Bronchial epithelial cell (primary cell): ENCODE results near the gene RPS6KA2. TPM values are rescaled to one million over a fixed set of nuclear protein-coding genes. Genes with fewer than 3 reads are reported as not detected.
"Not testable (repeated sequence)": the region's sequence is repeated elsewhere in the genome, so short reads cannot be mapped to it uniquely, and the experiment has no call there.

Experiments
- DNase-seq: peaks from one replicate; pipeline ENCODE4 v3.0.0-alpha.2; 2010; ENCODE audit warnings: low read depth
- FAIRE-seq: peaks from 2 replicates; lab custom pipeline; 2011; peaks lifted over from hg19 to GRCh38; lab: Jason Lieb, UNC
- H3K27me3 ChIP-seq: 2 replicates; pipeline ENCODE4 v1.5.1; 2011; ENCODE audit warnings: low read length; ENCODE audit not compliant: control insufficient read depth, insufficient read depth
- H3K36me3 ChIP-seq: 2 replicates; pipeline ENCODE4 v1.5.1; 2011; ENCODE audit warnings: low read length; ENCODE audit not compliant: control insufficient read depth, insufficient read depth
- H3K4me3 ChIP-seq: 2 replicates; pipeline ENCODE4 v1.5.1; 2011; ENCODE audit warnings: mild to moderate bottlenecking, low read depth, low read length, control low read depth
- total RNA-seq: library from RNA; depleted of rRNA; stranded (reverse); fragments of >200 nt; gene quantifications from 2 replicates; pipeline ENCODE4 v1.2.1, GENCODE V29; 2014
- TF ChIP-seq, protein P1 (sequence below): IDR thresholded peaks from 2 replicates; pipeline ENCODE4 v1.5.1; 2011; ENCODE audit warnings: mild to moderate bottlenecking, moderate library complexity, low read length, control low read depth, inconsistent platforms; ENCODE audit not compliant: insufficient read depth, severe bottlenecking

The RPS6KA2 gene
- total RNA-seq, 1 donor from 2014 or later: 42.6 TPM

DNA sequence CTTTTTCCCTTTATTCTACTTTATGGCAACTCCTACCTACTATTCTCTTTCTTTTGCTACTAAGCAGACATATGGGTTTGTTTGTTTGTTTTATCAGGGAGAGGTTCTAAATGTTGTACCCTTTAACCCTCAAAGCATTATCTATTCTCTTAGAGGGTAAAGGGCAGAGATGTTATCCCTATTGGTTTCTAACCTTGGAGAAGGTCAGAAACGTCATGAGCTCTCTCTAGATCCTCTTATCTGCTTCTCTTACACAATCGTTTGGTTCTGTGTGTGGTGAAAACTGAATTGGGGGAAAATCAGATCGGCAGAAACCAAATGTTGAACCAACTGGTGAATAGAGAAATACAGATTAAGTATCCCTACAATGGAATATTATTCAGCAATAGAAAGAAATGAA is 237.9 kb downstream of the RPS6KA2 start:
- no peak for DNase-seq
- FAIRE-seq: no peak
- Histone ChIP-seq H3K27me3 (no peaks in the 10 kb centered on the region), H3K36me3 (no peaks in the 10 kb centered on the region), H3K4me3 (no peak overlapping the region)
- TF ChIP-seq, protein P1, sequence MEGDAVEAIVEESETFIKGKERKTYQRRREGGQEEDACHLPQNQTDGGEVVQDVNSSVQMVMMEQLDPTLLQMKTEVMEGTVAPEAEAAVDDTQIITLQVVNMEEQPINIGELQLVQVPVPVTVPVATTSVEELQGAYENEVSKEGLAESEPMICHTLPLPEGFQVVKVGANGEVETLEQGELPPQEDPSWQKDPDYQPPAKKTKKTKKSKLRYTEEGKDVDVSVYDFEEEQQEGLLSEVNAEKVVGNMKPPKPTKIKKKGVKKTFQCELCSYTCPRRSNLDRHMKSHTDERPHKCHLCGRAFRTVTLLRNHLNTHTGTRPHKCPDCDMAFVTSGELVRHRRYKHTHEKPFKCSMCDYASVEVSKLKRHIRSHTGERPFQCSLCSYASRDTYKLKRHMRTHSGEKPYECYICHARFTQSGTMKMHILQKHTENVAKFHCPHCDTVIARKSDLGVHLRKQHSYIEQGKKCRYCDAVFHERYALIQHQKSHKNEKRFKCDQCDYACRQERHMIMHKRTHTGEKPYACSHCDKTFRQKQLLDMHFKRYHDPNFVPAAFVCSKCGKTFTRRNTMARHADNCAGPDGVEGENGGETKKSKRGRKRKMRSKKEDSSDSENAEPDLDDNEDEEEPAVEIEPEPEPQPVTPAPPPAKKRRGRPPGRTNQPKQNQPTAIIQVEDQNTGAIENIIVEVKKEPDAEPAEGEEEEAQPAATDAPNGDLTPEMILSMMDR: no peak

DNA sequence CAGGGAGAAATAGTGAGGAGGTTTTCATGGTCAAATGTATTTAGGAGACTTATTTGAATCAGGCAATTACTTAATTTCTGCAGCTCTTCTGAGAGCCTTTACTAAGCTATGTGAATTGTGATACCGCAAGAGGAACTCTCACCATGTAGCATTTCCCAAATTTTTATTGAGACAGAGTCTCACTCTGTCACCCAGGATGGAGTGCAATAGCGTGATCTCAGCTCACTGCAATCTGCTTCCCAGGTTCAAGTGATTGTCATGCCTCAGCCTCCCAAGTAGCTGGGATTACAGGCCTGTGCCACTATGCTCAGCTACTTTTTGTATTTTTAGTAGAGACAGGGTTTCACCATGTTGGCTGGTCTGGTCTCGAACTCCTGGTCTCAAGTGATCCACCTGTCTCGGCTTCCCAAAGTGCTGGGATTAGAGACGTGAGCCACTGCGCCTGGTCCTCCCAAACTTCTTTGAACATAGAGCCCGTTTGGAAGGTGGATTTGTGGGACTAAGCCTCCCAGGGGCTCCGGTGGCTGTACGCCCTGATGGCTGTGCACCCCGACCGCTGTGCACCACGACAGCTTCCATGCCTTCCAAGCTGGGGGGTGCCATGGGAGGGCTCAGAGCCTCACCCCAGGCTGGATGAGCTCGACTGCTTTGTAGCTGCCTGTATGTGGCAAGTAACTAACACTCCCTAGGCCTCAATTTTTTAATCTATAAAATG is 238.6 kb downstream of the RPS6KA2 start:
- TF ChIP-seq, protein P1: no peak
- no peaks in the 10 kb centered on the region for H3K36me3 ChIP-seq
- no peaks in the 10 kb centered on the region for H3K27me3 ChIP-seq
- FAIRE-seq (no peak), DNase-seq (no peak)
- H3K4me3 ChIP-seq: no peak overlapping the region

DNA sequence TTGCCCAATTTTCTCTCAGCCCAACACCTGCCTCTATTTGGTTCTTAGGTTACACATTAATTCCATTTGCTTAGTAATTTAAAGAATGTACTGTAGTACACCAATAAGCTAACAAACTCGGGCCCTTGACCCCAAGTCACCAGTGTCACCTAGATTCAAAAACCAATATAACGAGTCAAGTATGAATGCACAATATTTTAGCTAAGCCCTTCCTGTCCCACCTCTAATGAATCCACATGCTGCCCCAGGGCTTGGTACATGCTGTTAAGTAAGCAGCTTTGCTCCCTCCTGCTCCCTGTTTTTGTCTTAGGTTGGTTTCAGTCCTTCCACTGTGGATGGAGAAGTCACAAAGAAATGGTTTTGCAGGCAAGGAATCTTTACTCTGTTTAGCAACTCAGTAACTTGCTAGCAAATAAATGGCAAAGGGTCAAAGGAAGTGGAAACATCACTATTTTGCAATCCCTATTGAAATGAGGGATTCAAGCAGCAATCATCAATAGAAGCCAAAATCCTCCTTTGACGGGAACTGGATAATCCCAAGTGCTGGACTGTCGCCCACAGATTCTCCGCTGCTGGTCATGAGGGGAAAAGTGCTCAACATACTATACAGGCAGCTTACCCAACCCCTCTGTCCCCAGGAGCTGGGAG is 239.3 kb downstream of the RPS6KA2 start:
- no peak overlapping the region for H3K4me3 ChIP-seq
- DNase-seq (no peak), FAIRE-seq (peak; percentile 7)
- TF ChIP-seq, protein P1: no peak
- H3K36me3 ChIP-seq: no peaks in the 10 kb centered on the region
- no peaks in the 10 kb centered on the region for H3K27me3 ChIP-seq

DNA sequence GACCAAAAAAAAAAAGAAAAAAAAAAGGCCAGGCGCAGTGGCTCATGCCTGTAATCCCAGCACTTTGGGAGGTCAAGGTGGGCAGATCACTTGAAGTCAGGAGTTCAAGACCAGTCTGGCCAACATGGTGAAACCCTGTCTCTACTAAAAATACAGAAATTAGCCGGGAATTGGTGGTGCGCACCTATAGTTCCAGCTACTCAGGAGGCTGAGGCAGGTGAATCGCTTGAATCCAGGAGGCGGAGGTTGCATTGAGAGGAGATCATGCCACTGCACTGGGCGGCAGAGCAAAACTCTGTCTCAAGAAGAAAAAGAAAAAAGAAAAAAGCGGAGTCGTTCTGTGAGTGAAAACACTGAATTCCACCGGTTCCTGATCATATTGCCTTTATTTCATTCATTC is 240.0 kb downstream of the RPS6KA2 start:
- DNase-seq, H3K36me3 ChIP-seq, FAIRE-seq, H3K4me3 ChIP-seq, H3K27me3 ChIP-seq: not testable (repeated sequence)

GRCh38 chr6:166386111-166386510 is 240.9 kb downstream of the RPS6KA2 start:
- no peak for FAIRE-seq
- Histone ChIP-seq H3K4me3 (no peak overlapping the region), H3K36me3 (no peaks in the 10 kb centered on the region), H3K27me3 (no peaks in the 10 kb centered on the region)
- no peak for DNase-seq
- TF ChIP-seq, protein P1: no peak

GRCh38 chr6:166383802-166384363 is 243.2 kb downstream of the RPS6KA2 start:
- not testable (repeated sequence) for DNase-seq, H3K36me3 ChIP-seq, H3K27me3 ChIP-seq, FAIRE-seq
- H3K4me3 ChIP-seq: peak overlapping the region; percentile 89
